Mucosa of stomach (tissue), 1 donor: ENCODE measurements around the gene HS2ST1.
"Not testable (repeated sequence)": the region's sequence is repeated elsewhere in the genome, so short reads cannot be mapped to it uniquely, and the experiment has no call there.

Experiments
- H3K27me3 ChIP-seq: one replicate; pipeline ENCODE4 v1.7.0; 2013; ENCODE audit warnings: mild to moderate bottlenecking, low read length; ENCODE audit not compliant: control insufficient read depth, insufficient read depth
- H3K36me3 ChIP-seq: one replicate; pipeline ENCODE4 v1.7.0; 2013; ENCODE audit warnings: low read length; ENCODE audit not compliant: control insufficient read depth, insufficient read depth
- H3K4me1 ChIP-seq: one replicate; pipeline ENCODE4 v1.7.0; 2013; ENCODE audit warnings: mild to moderate bottlenecking, low read length; ENCODE audit not compliant: control insufficient read depth, insufficient read depth
- H3K4me3 ChIP-seq: one replicate; pipeline ENCODE4 v1.7.0; 2013; ENCODE audit warnings: low read length
- H3K9ac ChIP-seq: one replicate; pipeline ENCODE4 v1.7.0; 2013; ENCODE audit warnings: mild to moderate bottlenecking, low read length, moderate library complexity
- H3K9me3 ChIP-seq: one replicate; pipeline ENCODE4 v1.7.0; 2013; ENCODE audit warnings: mild to moderate bottlenecking, low read length, moderate library complexity; ENCODE audit not compliant: control insufficient read depth
- donor health status: Pancreatic carcinoma.

The HS2ST1 gene

GRCh38 chr1:86976664-86977063 lies 62.2 kb downstream of the HS2ST1 start:
- Histone ChIP-seq H3K27me3 (no peaks in the 10 kb centered on the region), H3K36me3 (no peaks in the 10 kb centered on the region), H3K4me3 (no peak overlapping the region), H3K4me1 (no peaks in the 10 kb centered on the region), H3K9ac (no peak overlapping the region), H3K9me3 (no peaks in the 10 kb centered on the region)

- no peaks in the 10 kb centered on the region for H3K36me3 ChIP-seq
- no peaks in the 10 kb centered on the region for H3K4me1 ChIP-seq
- no peak overlapping the region for H3K4me3 ChIP-seq
- H3K9ac ChIP-seq = no peak overlapping the region
- no peaks in the 10 kb centered on the region for H3K27me3 ChIP-seq
- no peaks in the 10 kb centered on the region for H3K9me3 ChIP-seq
Observed at GRCh38 chr1:86981482-86982213, 67.2 kb downstream of the HS2ST1 start.

- H3K27me3 ChIP-seq, H3K36me3 ChIP-seq, H3K9ac ChIP-seq, H3K4me1 ChIP-seq, H3K4me3 ChIP-seq, H3K9me3 ChIP-seq: not testable (repeated sequence)
Observed at GRCh38 chr1:86983677-86984076, 69.2 kb downstream of the HS2ST1 start.

GRCh38 chr1:86987446-86987845 lies 73.0 kb downstream of the HS2ST1 start:
- no peaks in the 10 kb centered on the region for H3K9me3 ChIP-seq
- no peak overlapping the region for H3K9ac ChIP-seq
- no peaks in the 10 kb centered on the region for H3K27me3 ChIP-seq
- no peak overlapping the region for H3K4me3 ChIP-seq
- H3K4me1 ChIP-seq = no peaks in the 10 kb centered on the region
- H3K36me3 ChIP-seq = no peaks in the 10 kb centered on the region

- Histone ChIP-seq H3K36me3 (no peaks in the 10 kb centered on the region), H3K9ac (no peak overlapping the region), H3K4me1 (peaks cover 10% of the 10 kb centered on the region), H3K27me3 (no peaks in the 10 kb centered on the region), H3K9me3 (no peaks in the 10 kb centered on the region), H3K4me3 (no peak overlapping the region)
Observed at GRCh38 chr1:86988835-86989234, 74.4 kb downstream of the HS2ST1 start.

- not testable (repeated sequence) for H3K9ac ChIP-seq, H3K4me3 ChIP-seq, H3K36me3 ChIP-seq, H3K9me3 ChIP-seq, H3K27me3 ChIP-seq
- peaks cover 11% of the 10 kb centered on the region for H3K4me1 ChIP-seq
Observed at GRCh38 chr1:86989690-86990089, 75.3 kb downstream of the HS2ST1 start.

- H3K27me3 ChIP-seq = no peaks in the 10 kb centered on the region
- H3K9ac ChIP-seq = no peak overlapping the region
- no peaks in the 10 kb centered on the region for H3K36me3 ChIP-seq
- no peaks in the 10 kb centered on the region for H3K9me3 ChIP-seq
- no peak overlapping the region for H3K4me3 ChIP-seq
- H3K4me1 ChIP-seq = peaks cover 11% of the 10 kb centered on the region
Observed at GRCh38 chr1:86990826-86991225, 76.4 kb downstream of the HS2ST1 start.

GRCh38 chr1:86991549-86992186 lies 77.2 kb downstream of the HS2ST1 start:
- Histone ChIP-seq H3K9me3 (no peaks in the 10 kb centered on the region), H3K27me3 (no peaks in the 10 kb centered on the region), H3K4me3 (no peak overlapping the region), H3K36me3 (no peaks in the 10 kb centered on the region), H3K4me1 (peaks cover 11% of the 10 kb centered on the region), H3K9ac (no peak overlapping the region)

- H3K4me1 ChIP-seq = peaks cover 11% of the 10 kb centered on the region
- H3K9me3 ChIP-seq = no peaks in the 10 kb centered on the region
- H3K9ac ChIP-seq = no peak overlapping the region
- H3K36me3 ChIP-seq = no peaks in the 10 kb centered on the region
- H3K27me3 ChIP-seq = no peaks in the 10 kb centered on the region
- no peak overlapping the region for H3K4me3 ChIP-seq
Observed at GRCh38 chr1:86992861-86993260, 78.4 kb downstream of the HS2ST1 start.

- Histone ChIP-seq H3K27me3 (no peaks in the 10 kb centered on the region), H3K4me1 (peaks cover 11% of the 10 kb centered on the region), H3K9me3 (no peaks in the 10 kb centered on the region), H3K4me3 (no peak overlapping the region), H3K9ac (no peak overlapping the region), H3K36me3 (no peaks in the 10 kb centered on the region)
Observed at GRCh38 chr1:86993269-86993985, 79.0 kb downstream of the HS2ST1 start.

- no peak overlapping the region for H3K9ac ChIP-seq
- H3K27me3 ChIP-seq = no peaks in the 10 kb centered on the region
- no peaks in the 10 kb centered on the region for H3K36me3 ChIP-seq
Observed at GRCh38 chr1:86994061-86994460, 79.6 kb downstream of the HS2ST1 start.

GRCh38 chr1:86997538-86997937 lies 83.1 kb downstream of the HS2ST1 start:
- Histone ChIP-seq H3K9me3 (no peaks in the 10 kb centered on the region), H3K36me3 (no peaks in the 10 kb centered on the region), H3K4me3 (no peak overlapping the region), H3K4me1 (peaks cover 11% of the 10 kb centered on the region), H3K9ac (no peak overlapping the region), H3K27me3 (no peaks in the 10 kb centered on the region)

More at GRCh38 chr1:86994061-86994460, 79.6 kb downstream of the HS2ST1 start:
- Histone ChIP-seq H3K9me3 (no peaks in the 10 kb centered on the region), H3K4me3 (no peak overlapping the region), H3K4me1 (peaks cover 11% of the 10 kb centered on the region)
